ENCODE results near the gene CDV3.
"Not testable (repeated sequence)": the region's sequence is repeated elsewhere in the genome, so short reads cannot be mapped to it uniquely, and the experiment has no call there.

CDV3 gene

DNA sequence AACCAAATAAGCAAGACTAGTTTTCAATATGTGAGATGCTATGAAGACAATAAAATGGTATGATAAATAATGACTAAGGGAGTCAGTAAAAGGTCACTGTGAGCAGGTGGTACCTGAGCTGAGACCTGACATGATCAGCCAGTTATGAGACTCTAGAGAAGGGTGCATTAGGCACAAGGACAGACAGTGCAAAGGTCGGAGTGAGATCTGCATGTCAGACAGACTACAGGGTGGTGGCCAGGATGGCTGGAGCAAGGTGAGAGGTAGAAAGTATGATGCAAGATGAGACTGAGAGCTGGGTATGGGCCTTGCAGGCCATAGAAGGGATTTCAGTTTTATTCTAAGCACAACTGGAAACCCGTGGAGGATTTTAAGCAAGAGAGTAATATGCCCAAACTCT, 28.5 kb upstream of the CDV3 start:
- not testable (repeated sequence) for H3K36me3 Mint-ChIP-seq (ENCODE audit: insufficient read depth); H3K9me3 Mint-ChIP-seq; ATAC-seq (replicated peaks); H3K27me3 Mint-ChIP-seq; DNase-seq; H3K27ac Mint-ChIP-seq; H3K4me3 Mint-ChIP-seq; H3K4me1 Mint-ChIP-seq (ENCODE audit: low read depth in 2 of 2)

DNA sequence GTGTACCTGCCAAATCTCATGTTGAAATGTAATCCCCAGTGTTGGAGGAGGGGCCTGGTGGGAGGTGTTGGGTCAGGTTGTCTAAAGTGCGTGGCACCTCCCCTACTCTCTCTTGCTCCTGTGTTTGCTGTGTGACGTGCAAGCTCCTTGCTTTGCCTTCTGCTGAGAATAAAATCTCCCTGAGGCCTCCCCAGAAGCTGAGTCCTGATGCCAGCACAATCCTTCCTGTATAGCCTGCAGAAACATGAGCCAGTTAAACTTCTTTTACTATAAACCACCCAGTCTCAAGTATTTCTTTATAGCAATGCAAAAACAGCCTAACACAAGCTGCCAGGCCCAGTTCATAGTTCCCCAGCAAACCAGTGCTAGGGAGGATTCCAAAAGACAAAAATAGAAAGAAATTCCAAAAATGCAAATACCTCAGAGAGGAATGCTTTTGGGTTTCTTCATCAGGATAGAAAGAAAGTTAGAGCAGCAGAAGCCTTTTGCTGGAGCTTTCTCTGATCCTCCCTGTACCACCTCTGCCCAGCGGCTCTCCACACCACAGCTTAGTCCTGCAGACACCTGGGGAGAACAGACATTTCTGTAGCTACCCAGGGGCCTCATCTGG, 25.9 kb upstream of the CDV3 start:
- H3K4me3 Mint-ChIP-seq: no peak overlapping the region

DNA sequence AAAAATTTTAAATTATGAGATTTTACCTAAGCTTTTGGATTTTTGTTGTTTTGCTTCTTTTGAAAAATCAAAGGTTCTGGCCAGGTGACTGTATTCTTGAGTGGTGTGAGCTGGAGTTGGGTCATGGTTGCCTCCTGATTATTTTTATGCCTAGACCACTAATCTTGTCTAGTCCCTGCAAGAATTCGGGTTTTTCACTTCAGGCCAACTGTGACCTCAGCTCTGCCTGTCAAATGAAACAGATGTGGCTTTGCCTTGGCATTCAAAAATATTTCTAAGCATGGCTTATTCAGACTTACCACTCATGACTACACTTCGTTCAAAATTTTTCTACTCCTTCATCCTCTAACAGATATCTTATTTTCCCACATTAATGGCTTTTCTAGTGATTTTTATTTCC, 25.4 kb upstream of the CDV3 start:
- Mint-ChIP-seq H3K27me3 (peaks cover 0 to 9% of the 10 kb centered on the region in 2 donors), H3K9me3 (peaks cover 0 to 7% of the 10 kb centered on the region in 2 donors), H3K4me1 (ENCODE audit: low read depth in 2 of 2) (no peaks in the 10 kb centered on the region), H3K27ac (peak overlapping the region in 1 of 2 donors; percentile 15), H3K4me3 (no peak overlapping the region), H3K36me3 (ENCODE audit: insufficient read depth) (no peaks in the 10 kb centered on the region)
- ATAC-seq (replicated peaks) (no peak), DNase-seq (no peak)

More for the DNA sequence above, 25.9 kb upstream of the CDV3 start:
- peaks cover 0 to 5% of the 10 kb centered on the region in 2 donors for H3K27me3 Mint-ChIP-seq
- peaks cover 0 to 4% of the 10 kb centered on the region in 2 donors for H3K9me3 Mint-ChIP-seq
- no peaks in the 10 kb centered on the region for H3K4me1 Mint-ChIP-seq (ENCODE audit: low read depth in 2 of 2)
- DNase-seq: no peak
- H3K36me3 Mint-ChIP-seq (ENCODE audit: insufficient read depth): no peaks in the 10 kb centered on the region
- ATAC-seq (replicated peaks): no peak
- peak overlapping the region in 1 of 2 donors; percentile 15 for H3K27ac Mint-ChIP-seq

DNA sequence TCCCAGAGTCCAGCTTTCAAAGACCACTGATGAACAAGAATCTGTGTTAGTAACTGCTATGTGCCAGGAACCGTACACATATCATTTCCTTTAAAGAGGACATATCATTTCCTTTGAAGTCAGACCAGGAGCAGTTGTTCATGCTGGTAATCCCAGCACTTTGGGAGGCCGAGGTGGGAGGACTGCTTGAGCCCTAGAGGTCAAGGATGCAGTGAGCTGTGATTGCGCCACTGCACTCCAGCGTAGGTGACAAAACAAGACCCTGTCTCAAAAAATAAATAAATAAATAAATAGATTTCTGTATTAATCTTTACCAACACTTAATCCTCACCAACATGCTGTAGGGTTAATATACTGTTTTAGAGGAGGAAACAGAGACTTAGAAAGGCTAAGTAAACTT, 23.9 kb upstream of the CDV3 start:
- H3K27ac Mint-ChIP-seq: no peak overlapping the region
- H3K9me3 Mint-ChIP-seq: peaks cover 0 to 7% of the 10 kb centered on the region in 2 donors

DNA sequence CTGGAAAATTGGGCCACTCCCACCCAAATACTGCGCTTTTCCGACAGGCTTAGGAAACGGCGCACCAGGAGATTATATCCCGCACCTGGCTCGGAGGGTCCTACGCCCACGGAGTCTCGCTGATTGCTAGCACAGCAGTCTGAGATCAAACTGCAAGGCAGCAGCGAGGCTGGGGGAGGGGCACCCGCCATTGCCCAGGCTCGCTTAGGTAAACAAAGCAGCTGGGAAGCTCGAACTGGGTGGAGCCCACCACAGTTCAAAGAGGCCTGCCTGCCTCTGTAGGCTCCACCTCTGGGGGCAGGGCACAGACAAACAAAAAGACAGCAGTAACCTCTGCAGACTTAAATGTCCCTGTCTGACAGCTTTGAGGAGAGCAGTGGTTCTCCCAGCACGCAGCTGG, 21.9 kb upstream of the CDV3 start:
- H3K27ac Mint-ChIP-seq; DNase-seq; H3K27me3 Mint-ChIP-seq; ATAC-seq (replicated peaks); H3K36me3 Mint-ChIP-seq (ENCODE audit: insufficient read depth); H3K9me3 Mint-ChIP-seq; H3K4me3 Mint-ChIP-seq; H3K4me1 Mint-ChIP-seq (ENCODE audit: low read depth in 2 of 2): not testable (repeated sequence)

More for the DNA sequence above, 23.9 kb upstream of the CDV3 start:
- Mint-ChIP-seq H3K4me1 (ENCODE audit: low read depth in 2 of 2) (no peaks in the 10 kb centered on the region), H3K36me3 (ENCODE audit: insufficient read depth) (no peaks in the 10 kb centered on the region), H3K4me3 (no peak overlapping the region), H3K27me3 (peaks cover 0 to 9% of the 10 kb centered on the region in 2 donors)
- ATAC-seq (replicated peaks): no peak
- no peak for DNase-seq

DNA sequence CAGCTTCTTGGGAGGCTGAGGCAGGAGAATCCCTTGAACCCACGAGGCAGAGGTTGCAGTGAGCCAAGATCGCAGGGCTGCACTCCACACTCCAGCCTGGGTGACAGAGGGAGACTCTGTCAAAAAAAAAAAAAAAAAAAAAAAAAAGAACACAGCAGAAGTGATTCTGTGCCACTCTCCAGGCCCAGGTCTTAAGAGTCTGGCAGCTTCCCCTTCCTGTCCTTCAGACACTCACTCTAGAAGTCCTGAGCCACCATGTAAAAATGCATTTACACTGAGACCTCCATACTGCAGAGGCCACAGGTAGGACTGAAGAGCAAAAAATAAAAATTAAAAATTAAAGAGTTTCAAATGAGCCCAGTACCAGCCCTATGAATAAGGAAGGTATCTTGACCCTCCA, 11.8 kb upstream of the CDV3 start:
- Mint-ChIP-seq H3K36me3 (ENCODE audit: insufficient read depth) (peaks cover 3% of the 10 kb centered on the region), H3K27me3 (peaks cover 0 to 12% of the 10 kb centered on the region in 2 donors)

DNA sequence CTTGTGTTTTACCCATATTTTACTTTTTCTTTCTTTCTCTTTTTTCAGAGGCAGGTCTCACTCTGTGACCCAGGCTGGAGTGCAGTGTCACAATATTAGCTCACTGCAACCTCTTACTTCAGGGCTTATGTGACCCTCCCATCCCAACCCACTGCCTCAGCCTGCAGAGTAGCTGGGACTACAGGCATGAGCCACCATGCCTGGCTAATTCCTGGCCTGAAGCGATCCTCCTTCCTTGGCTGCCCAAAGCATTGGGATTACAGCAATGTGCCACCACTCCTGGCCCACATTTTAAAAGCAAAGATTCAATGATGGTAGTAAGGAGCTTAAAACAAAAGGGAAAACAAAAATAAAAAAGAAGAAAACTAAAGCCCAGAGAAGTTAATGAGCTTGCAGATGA, 11.1 kb upstream of the CDV3 start:
- no peak for ATAC-seq (replicated peaks)
- H3K4me1 Mint-ChIP-seq (ENCODE audit: low read depth in 2 of 2): no peaks in the 10 kb centered on the region
- no peak for DNase-seq
- H3K27ac Mint-ChIP-seq: no peak overlapping the region
- H3K36me3 Mint-ChIP-seq (ENCODE audit: insufficient read depth): peaks cover 3% of the 10 kb centered on the region
- no peaks in the 10 kb centered on the region for H3K9me3 Mint-ChIP-seq
- H3K27me3 Mint-ChIP-seq: peaks cover 0 to 12% of the 10 kb centered on the region in 2 donors
- H3K4me3 Mint-ChIP-seq: no peak overlapping the region

More for the DNA sequence above, 11.8 kb upstream of the CDV3 start:
- ATAC-seq (replicated peaks) (no peak), DNase-seq (no peak)
- no peaks in the 10 kb centered on the region for H3K9me3 Mint-ChIP-seq
- H3K4me3 Mint-ChIP-seq: no peak overlapping the region
- H3K27ac Mint-ChIP-seq: no peak overlapping the region
- no peaks in the 10 kb centered on the region for H3K4me1 Mint-ChIP-seq (ENCODE audit: low read depth in 2 of 2)

DNA sequence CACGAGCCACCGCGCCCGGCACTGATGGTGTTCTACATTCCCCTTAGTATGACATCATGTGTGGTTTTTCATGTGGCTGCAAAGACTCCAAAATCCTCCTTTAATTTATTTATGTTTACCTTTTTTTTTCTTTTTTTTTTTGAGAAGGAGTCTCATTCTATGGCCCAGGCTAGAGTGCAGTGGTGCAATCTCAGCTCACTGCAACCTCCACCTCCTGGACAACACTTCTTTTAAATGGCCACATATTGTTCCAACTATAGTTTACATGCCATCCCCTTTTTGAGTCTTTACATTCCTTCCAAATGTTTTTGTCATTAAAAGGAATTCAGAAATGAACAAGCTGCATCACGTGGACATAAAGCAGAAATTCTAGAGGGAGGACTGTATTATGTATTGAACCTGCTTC, 10.3 kb upstream of the CDV3 start:
- Mint-ChIP-seq H3K9me3 (no peaks in the 10 kb centered on the region), H3K36me3 (ENCODE audit: insufficient read depth) (peaks cover 3% of the 10 kb centered on the region), H3K4me1 (ENCODE audit: low read depth in 2 of 2) (no peaks in the 10 kb centered on the region), H3K27me3 (peaks cover 0 to 12% of the 10 kb centered on the region in 2 donors), H3K27ac (no peak overlapping the region), H3K4me3 (no peak overlapping the region)
- ATAC-seq (replicated peaks) (no peak), DNase-seq (no peak)

DNA sequence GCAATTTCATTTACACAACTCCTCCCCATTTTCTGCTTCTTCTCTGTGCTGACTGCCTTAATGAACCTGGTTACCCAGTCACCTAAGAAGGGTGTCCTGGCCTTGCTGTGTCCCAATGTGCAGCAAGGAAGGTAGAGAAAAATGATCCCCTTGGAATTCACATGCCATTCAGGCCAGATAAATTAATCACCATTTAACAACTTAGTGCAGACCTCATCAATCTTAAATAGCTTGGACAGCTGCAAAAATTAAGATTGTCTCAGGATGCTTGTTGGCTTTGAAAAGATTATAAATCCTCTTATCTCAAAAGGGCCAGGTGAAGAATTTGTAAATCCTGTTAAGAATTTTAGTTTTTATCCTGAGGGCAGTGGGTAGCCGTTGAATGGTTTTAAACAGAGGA, 9.7 kb upstream of the CDV3 start:
- no peak overlapping the region for H3K27ac Mint-ChIP-seq
- DNase-seq (no peak), ATAC-seq (replicated peaks) (no peak)
- H3K36me3 Mint-ChIP-seq (ENCODE audit: insufficient read depth): peaks cover 3% of the 10 kb centered on the region
- no peaks in the 10 kb centered on the region for H3K4me1 Mint-ChIP-seq (ENCODE audit: low read depth in 2 of 2)
- no peak overlapping the region for H3K4me3 Mint-ChIP-seq
- H3K9me3 Mint-ChIP-seq: no peaks in the 10 kb centered on the region
- H3K27me3 Mint-ChIP-seq: peaks cover 0 to 12% of the 10 kb centered on the region in 2 donors

DNA sequence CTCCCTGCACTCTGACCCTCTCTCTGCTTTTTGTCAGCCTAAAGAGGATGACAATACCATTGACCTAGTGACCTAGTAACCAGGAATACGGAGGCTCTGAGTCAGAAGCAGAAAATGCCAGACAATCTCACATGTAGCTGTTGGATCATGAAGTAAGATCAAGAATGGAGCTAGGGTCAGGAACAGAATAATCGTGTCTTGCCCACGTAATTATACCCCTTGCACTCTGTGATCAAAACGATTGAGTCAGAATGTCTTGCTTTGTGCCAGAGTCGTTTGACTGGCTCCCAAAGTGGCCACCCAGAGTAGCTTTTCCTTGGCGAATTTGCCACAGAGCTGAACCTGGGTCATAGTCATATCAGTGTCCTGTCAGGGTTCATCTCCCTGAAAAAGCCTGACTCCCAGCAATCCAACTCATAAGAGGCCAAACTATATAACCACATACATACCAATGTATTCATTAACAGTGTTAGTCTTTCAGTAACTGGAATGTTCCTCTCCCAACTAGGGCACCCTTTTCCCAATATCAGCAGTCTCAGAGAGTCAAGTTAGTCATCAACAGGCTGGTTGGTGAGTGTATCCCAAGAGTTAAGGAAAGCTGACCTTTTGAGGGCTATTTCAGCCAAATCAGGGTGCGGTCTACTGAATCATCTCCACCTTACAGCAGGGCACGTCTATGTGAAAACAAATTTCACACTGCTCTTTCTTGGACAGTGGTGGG, 5.0 kb upstream of the CDV3 start:
- peaks cover 0 to 10% of the 10 kb centered on the region in 2 donors for H3K27me3 Mint-ChIP-seq
- H3K4me3 Mint-ChIP-seq: no peak overlapping the region
- H3K9me3 Mint-ChIP-seq: no peaks in the 10 kb centered on the region
- H3K4me1 Mint-ChIP-seq (ENCODE audit: low read depth in 2 of 2): peaks cover 12% of the 10 kb centered on the region in 2 donors
- DNase-seq (no peak), ATAC-seq (replicated peaks) (no peak)
- H3K36me3 Mint-ChIP-seq (ENCODE audit: insufficient read depth): peaks cover 15% of the 10 kb centered on the region
- H3K27ac Mint-ChIP-seq: no peak overlapping the region

DNA sequence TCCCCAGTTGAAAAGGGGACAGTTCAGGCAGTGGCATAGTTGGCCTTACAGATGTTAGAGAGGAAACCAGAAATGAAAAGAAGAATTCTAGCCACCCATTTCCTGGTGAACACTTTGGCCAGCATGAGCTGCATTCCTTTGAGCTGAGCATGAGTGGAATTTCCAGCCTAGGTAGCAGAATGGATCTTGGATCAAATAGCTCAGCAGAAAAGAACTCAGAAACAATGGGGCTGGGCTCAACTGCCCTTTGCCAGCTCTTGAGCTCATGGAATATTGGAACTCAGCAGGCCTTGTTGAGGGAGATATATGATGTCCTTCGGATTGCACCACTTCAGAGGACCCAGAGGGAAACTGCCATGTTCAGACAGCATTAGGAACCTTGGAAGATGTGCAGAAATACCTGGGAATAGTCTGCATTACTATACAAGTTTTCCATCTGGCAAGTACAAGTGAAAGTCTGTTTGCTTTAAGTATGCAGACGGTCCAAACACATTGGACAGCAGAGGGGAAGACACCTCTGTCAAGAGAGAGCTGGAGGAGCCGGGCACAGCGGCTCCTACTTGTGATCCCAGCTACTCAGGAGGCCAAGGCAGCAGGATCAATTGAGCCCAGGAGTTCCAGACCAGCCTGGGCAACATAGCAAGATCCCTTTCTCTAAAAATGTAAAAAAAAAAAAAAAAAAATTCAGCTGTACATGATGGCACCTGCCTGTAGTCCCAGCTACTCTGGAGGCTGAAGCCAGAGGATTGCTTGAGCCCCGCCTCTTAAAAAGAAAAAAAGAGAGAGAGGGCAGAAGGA, 3.1 kb upstream of the CDV3 start:
- H3K4me3 Mint-ChIP-seq: no peak overlapping the region
- DNase-seq (no peak), ATAC-seq (replicated peaks) (no peak)
- H3K27me3 Mint-ChIP-seq: no peaks in the 10 kb centered on the region
- peak overlapping the region; percentile 8 to 98 for H3K27ac Mint-ChIP-seq
- peaks cover 18 to 20% of the 10 kb centered on the region in 2 donors for H3K4me1 Mint-ChIP-seq (ENCODE audit: low read depth in 2 of 2)
- H3K9me3 Mint-ChIP-seq: no peaks in the 10 kb centered on the region
- H3K36me3 Mint-ChIP-seq (ENCODE audit: insufficient read depth): peaks cover 28% of the 10 kb centered on the region

DNA sequence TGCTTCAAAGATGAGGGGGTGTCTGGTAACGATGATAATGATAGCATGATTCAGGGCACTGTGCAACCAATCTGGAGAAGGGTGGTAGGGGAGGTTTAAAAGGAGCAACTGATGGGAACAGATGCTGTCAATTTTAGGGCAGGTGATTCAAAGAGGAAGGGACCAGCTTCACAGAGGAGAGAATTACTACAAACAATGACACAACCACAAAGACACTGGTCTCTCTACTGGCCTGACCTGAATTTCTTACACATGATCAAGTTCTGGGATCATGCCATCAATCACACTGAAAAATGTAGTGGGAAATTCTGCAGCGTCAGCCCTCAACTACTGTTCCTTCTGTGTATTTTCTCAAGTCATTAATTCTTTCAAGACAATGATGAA, 2.6 kb upstream of the CDV3 start:
- ATAC-seq (replicated peaks): no peak
- Mint-ChIP-seq H3K27me3 (no peaks in the 10 kb centered on the region), H3K27ac (peak overlapping the region; percentile 98), H3K9me3 (no peaks in the 10 kb centered on the region), H3K4me3 (no peak overlapping the region), H3K4me1 (ENCODE audit: low read depth in 2 of 2) (peaks cover 21 to 26% of the 10 kb centered on the region in 2 donors), H3K36me3 (ENCODE audit: insufficient read depth) (peaks cover 34% of the 10 kb centered on the region)
- no peak for DNase-seq

DNA sequence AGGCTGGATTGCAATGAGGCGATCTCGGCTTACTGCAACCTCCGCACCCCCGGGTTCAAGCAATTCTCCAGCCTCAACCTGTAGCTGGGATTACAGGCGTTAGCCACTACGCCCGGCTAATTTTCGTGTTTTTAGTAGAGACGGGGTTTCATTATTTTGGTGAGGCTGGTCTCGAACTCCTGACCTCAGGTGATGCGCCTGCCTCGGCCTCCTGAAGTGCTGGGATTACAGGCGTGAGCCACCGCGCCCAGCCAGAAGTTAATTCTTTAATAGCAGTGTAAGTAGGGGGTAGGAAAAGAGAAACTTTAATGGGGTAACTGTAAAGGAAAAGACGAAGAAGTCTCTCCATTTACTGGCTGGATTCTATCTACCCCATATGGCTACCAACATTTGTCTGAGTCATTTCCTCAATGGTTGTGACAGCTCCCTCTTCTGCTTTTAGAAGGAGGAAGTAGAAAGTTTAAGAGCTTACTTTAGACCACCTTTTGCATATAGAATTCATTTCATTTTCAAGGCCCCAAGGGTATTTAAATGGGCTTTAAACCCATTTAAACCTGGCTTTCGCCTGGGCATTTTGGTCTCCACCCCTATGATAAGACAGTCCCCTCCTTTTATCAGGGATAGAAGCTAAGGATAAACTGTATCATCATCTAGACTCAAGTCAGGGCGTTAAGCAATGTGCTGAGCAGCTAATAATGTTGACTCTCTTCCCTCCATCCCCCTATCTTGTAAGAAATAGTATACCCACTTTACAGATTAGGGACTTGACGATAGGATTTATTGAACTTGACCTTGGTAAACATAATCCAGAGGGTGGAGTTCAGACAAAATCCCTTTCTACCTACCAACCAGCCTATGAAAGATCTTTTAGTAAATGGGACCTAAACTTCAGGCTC, 1.1 kb upstream of the CDV3 start:
- H3K27me3 Mint-ChIP-seq: no peaks in the 10 kb centered on the region
- peaks cover 34 to 40% of the 10 kb centered on the region in 2 donors for H3K4me1 Mint-ChIP-seq (ENCODE audit: low read depth in 2 of 2)
- H3K4me3 Mint-ChIP-seq: peak overlapping the region; percentile 88 to 90
- ATAC-seq (replicated peaks): no peak
- peaks cover 46% of the 10 kb centered on the region for H3K36me3 Mint-ChIP-seq (ENCODE audit: insufficient read depth)
- DNase-seq: peak in 1 of 3 experiments; percentile 8
- no peaks in the 10 kb centered on the region for H3K9me3 Mint-ChIP-seq
- peak overlapping the region; percentile 98 for H3K27ac Mint-ChIP-seq
